HuH-7 (cell line): ENCODE measurements around the gene MCTS1.
"Not testable (repeated sequence)": the region's sequence is repeated elsewhere in the genome, so short reads cannot be mapped to it uniquely, and the experiment has no call there.

Experiments used
- DNase-seq: peaks from one replicate; pipeline ENCODE4 v3.0.0; 2011; ENCODE audit warnings: low spot score

Gene MCTS1

DNA sequence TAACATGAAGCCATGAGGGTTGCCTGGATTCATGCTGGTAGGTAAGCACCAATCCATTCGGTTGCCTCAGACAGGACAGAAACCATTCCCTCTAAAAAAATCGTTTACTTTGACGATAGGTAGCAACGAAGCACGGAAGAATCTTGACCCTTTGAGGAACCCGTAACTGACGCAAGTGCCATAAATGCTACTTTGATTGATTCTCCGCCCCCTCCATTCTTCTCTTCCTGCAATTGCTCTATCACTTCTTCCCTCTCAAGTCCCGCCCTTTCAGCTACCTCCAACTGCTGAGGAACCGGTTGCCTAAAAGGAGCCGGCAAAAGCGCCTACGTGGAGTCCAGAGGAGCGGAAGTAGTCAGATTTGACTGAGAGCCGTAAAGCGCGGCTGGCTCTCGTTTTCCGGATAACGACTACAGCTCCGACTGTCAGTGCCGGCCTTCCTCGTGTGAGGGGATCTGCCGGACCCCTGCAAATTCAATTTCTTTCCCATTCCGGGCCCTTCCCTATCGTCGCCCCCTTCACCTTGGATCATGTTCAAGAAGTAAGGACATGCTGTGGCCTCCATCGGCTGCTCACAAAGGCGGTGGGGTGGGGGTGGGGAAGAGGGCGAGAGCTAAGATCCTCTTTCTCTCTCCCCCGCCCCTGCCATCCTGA, at the start of gene MCTS1:
Gene MCTS1, plus strand, starts transcription at position 395 of the 654 bp plus-strand sequence. Its CDS starts 136 bp downstream, at position 531.
- DNase-seq = peak; percentile 55

- DNase-seq = no peak
Measured at GRCh38 chrX:120556251-120556650, 47.6 kb upstream of the MCTS1 start.

DNA sequence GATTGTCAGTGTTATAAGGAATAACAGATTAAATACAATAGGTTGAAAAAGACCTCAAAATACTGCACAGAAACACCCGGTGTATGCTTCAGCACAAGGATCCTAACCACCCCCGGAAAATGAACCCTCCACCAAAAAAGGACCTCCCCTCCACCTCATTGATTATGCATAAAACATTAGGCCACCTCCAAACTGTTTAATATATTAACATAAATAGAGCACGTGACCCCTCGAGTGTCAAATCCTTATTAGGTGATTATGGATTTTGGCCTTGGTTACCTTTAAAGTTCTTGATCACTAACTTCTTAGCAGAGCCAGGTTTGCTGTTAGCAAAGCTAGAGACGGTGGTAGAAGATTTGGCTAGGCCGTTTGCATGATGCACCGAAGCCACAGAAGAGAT, 44.1 kb upstream of the MCTS1 start:
- no peak for DNase-seq

- no peak for DNase-seq
Measured at GRCh38 chrX:120560405-120560841, 43.5 kb upstream of the MCTS1 start.

DNA sequence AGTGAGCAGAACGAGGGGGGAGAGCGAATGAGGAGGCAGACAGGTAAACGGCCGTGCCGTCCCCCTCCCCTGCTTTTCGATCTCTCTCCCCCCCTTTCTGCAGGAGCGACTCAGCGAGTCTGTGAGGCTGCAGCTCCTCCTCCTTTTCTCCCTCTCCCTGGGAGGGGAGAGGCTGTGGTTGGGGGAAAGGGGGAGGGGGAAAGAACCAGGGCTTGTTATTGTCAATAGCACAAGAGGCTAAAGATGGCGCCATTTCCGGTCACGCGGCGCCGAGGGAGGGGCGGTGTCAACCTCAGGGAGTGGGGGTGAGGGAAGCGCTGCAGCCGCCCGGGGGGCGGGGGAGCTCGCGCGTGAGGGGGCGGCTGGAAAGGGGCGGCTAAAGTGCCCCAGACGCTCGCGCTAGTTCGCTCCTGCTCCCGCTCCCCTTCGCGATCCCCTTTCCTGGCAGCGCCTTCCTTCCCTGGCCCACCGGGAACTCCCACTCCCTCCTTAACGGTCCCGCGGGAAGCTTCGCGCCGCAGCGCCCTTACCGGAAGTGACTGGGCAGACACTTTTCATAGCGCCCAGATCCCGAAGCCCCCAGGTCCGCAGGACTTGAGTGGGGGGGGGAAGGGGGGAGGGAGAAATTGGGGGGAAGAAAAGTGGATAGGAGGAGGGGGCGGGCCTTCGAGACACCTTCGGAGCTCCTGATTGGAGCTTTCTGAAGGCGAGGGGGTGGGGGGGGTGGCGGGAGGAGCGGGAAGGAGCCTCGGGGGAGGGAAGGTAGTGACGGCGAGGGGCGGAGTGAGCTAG, 42.9 kb upstream of the MCTS1 start, which contains the start of gene CUL4B:
Gene CUL4B, minus strand, starts transcription at position 121 of the 792 bp plus-strand sequence. CDS start 324 bp downstream, outside the sequence.
- DNase-seq = peak; percentile 59

GRCh38 chrX:120561634-120562568, 42.0 kb upstream of the MCTS1 start:
- no peak for DNase-seq

- DNase-seq = no peak
Measured at GRCh38 chrX:120562569-120562926, 41.4 kb upstream of the MCTS1 start.

DNA sequence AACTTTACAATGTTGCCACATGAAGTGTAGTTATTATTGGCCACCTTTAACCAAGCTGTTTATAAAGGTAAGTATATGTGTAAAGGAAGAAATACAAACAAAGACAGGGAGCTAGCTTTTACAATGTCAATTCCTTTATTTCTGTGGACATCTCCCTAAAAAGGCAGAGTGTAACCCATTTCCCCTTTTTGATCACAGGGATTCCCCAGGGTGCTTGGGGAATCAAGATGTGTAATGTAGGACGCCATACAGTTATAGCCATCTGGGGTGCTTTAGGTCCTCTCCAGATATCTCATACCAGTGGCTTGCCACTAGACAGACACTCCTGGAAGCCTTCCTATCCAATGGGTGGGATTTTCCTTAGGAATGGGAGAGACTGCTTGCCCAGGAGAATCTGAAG, 39.0 kb upstream of the MCTS1 start:
- no peak for DNase-seq

- no peak for DNase-seq
Measured at GRCh38 chrX:120566817-120567216, 37.1 kb upstream of the MCTS1 start.

DNA sequence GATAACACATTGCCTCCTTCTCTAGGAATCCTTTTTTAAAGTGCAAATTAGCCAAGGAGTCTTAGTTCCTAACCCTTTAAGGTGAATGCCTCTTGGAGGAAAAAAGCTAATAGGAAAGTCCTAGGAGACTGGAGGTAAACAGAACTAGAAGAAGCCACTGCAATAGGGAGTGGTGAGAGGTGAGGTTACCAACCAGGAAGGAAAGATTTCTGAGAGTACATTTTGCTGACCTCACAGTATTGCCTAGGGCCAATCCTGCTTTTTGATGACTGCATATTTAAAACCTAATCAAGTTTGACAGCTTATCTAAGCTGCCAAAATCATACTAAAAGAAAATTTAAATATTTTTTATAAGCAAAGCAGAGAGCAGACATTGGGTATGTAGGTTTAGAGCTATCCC, 35.9 kb upstream of the MCTS1 start:
- no peak for DNase-seq

GRCh38 chrX:120568609-120569008, 35.3 kb upstream of the MCTS1 start:
- DNase-seq = no peak

GRCh38 chrX:120570011-120570600, 33.8 kb upstream of the MCTS1 start:
- no peak for DNase-seq

- not testable (repeated sequence) for DNase-seq
Measured at GRCh38 chrX:120573806-120574205, 30.1 kb upstream of the MCTS1 start.

- no peak for DNase-seq
Measured at GRCh38 chrX:120575379-120576114, 28.4 kb upstream of the MCTS1 start.

DNA sequence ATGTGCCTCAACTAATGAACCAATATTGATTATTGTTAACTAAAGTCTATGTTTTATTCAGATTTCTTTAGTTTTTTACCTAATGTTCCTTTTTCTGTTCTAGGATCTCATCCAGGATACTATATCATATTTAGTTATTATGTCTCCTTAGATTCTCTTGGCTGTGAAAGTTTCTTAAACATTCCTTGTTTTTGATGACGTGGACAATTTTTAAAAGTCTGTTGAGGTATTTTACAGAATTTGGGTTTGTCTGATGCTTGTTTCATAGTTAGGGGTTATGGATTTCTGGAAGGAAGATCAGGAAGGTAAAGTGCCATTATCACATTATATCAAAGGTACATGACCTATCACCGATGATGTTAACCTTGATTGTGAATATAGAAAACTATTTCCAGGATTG, 18.2 kb upstream of the MCTS1 start:
- no peak for DNase-seq

DNA sequence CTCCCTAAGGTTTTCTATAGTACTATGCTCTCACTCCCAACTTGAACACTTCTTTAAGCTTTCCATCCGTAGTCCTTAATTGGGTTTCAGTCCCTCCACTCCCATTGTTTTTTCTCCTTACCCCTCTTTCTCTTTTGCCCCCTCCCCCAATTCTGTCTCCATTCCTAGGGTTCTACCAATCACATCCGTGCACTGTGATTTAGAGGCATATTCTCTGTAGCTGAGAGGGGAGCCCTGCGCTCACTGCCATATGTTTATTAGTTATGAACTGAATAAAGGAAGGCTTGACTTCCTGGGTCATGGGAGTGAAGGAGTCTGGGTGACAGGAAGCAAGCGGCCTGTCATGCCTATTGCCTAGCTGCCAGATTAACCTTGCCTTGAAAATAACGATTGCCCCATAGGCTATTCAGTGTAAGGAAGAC, 471 bp downstream of the MCTS1 start:
- peak; percentile 17 for DNase-seq

GRCh38 chrX:120612086-120612485, 8.2 kb downstream of the MCTS1 start:
- DNase-seq = no peak

GRCh38 chrX:120614816-120615215, 10.9 kb downstream of the MCTS1 start:
- DNase-seq = no peak

DNA sequence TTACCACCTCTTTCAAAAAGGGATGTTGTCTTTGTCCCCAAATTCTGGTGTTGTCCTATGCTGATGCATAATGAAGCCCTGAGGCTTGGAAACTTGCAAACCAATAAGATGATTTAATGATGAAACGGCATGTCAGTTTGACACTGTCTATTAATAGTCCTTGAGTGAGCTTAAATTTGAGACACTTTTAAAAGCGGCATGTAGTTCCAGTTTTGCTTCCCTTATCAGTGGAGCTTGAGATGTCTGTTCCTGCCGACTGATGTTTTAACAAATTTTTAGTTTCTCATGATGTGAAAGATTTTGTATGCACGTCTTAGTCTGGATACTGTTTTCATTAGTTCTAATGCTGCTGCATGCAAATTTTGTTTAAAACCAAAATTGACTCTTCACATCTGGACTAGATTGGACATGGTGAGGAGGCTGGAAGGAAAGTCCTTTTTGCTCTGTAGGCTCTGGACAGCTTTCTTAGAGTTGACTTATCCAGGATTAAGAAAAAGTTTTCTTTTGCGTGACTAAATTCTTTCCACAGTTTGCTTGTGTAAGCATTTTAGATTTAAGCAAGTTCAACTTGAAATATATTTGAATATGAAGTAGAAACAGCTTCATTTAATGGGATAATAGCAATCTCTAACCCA, 14.2 kb downstream of the MCTS1 start:
- DNase-seq = no peak

- DNase-seq = no peak
Measured at GRCh38 chrX:120625371-120625770, 21.5 kb downstream of the MCTS1 start.
